ENCODE results near the gene TSPAN33.

DNA sequence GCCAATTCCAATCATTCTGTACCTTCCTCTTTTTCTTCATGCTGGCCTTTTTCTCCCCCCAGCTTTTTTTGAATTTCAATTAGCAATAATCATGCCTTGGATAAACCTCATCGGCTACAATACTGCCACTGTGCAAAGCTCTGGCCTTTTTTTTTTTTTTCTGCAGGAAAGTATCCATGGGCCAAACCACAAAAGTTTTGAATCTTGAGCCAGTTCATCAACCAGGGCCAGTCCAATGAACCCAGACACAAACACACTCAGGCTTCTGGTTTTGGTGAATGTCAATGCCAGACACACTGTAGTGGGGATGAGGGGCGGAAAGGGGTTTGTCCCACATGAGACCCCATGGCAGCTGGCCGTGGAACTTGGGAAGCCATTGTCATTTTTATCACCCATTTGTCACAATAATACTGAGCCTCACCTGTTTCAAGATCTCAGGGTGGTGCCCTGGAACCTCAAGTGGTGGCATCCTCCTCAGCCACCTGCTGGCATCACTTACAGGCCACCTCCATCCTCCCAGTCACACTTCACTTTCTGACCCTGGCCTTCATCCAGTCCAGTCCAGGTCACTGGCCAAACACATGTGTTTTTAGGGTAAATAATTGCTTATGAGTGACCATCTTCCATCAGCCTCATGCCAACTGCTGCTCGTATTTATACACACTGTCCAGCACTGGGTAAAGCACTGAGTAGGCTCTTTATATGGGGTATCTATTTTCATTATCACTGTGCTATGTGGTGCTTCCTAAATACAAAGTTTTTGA lies 40.8 kb upstream of the TSPAN33 start:
- TF ChIP-seq ZNF326 (CRISPR knock-in tag; IDR thresholded peaks at IDR 0.05; ENCODE audit: borderline replicate concordance) (no peak), HNRNPL (IDR thresholded peaks at IDR 0.05; ENCODE audit: low read depth, low read length) (no peak)

All from HepG2 (cell line).